Sigmoid colon (tissue), 7 donors: ENCODE data around the gene ROBO1. TPM values are rescaled to one million over a fixed set of nuclear protein-coding genes. Genes with fewer than 3 reads are reported as not detected.

Source experiments
- DNase-seq: peaks from one replicate; pipeline ENCODE4 v3.0.0-alpha.2; 2019
- H3K27ac ChIP-seq, 4 donors: fragments of 200-600 bp; sonication (generic); one replicate each; pipeline ENCODE4 v1.5.1; 2016 to 2019; ENCODE audit warnings: mild to moderate bottlenecking in 1 of 4
- H3K27me3 ChIP-seq, 3 donors: fragments of 200-600 bp; sonication (generic); one replicate each; pipeline ENCODE4 v1.5.1; 2019; ENCODE audit warnings: mild to moderate bottlenecking in 1 of 3
- H3K36me3 ChIP-seq, 4 donors: fragments of 200-600 bp; sonication (generic); one replicate each; pipeline ENCODE4 v1.5.1; 2016 to 2019
- H3K4me1 ChIP-seq, 4 donors: fragments of 200-600 bp; sonication (generic); one replicate each; pipeline ENCODE4 v1.5.1; 2017 to 2019
- H3K4me3 ChIP-seq, 4 donors: fragments of 200-600 bp; sonication (generic); one replicate each; pipeline ENCODE4 v1.5.1; 2017 to 2019; ENCODE audit warnings: mild to moderate bottlenecking in 2 of 4, moderate library complexity in 1 of 4
- H3K9me3 ChIP-seq, 4 donors: fragments of 200-600 bp in 3 of 4; sonication (generic) in 3 of 4; one replicate each; pipeline versions ENCODE4 v1.5.1 to v1.6.1; 2013 to 2019
- EP300 ChIP-seq, 4 donors: sonication (generic); formaldehyde crosslinking; IDR thresholded peaks; one replicate each; pipeline ENCODE4 v1.6.1; 2017; ENCODE audit warnings: antibody characterized with exemption in 4 of 4
- POLR2A ChIP-seq, 2 donors: fragments of 450-650 bp; IDR thresholded peaks; one replicate each; pipeline ENCODE4 v1.6.1; 2016; ENCODE audit warnings: antibody characterized with exemption in 2 of 2, mild to moderate bottlenecking in 2 of 2, moderate library complexity in 2 of 2
- POLR2AphosphoS5 ChIP-seq, 4 donors: sonication (generic); formaldehyde crosslinking; IDR thresholded peaks; one replicate each; pipeline ENCODE4 v1.6.1; 2017; ENCODE audit warnings: antibody characterized with exemption in 4 of 4
- WGBS, 2 donors: extraction: QIAGEN DNeasy Blood & Tissue Kit; methylation state at CpG; one replicate each; pipeline ENCODE4 v1.1.7; 2013; 5-methylcytosine and 5-hydroxymethylcytosine counted together
- intact Hi-C: fragments of 100-400 bp; cut with DNase I; formaldehyde crosslinking; loops from one replicate; pipeline ENCODE4 v1.15.1; 2023
- polyA plus RNA-seq, 3 donors: library from polyadenylated mRNA; stranded (reverse); fragments of 200-250 nt; gene quantifications; one replicate each; pipeline ENCODE4 v1.2.3, GENCODE V29; 2013
- total RNA-seq, 4 donors: library from RNA; depleted of rRNA; stranded (reverse); fragments of >200 nt; gene quantifications; one replicate each; pipeline ENCODE4 v1.1.0, GENCODE V29; 2016
- TF ChIP-seq, protein P1 (sequence below), 4 experiments: fragments of 450-650 bp in 3 of 4; fragments of 200-600 bp in 1 of 4; IDR thresholded peaks; one replicate each; pipeline ENCODE4 v1.5.1; 2016 to 2019; ENCODE audit warnings: antibody characterized with exemption in 4 of 4, mild to moderate bottlenecking in 3 of 4, moderate library complexity in 2 of 4
- donor health status: healthy with polysubstance abuse.
- donor health status: Bipolar disorder and iron deficiency.
- donor health status: healthy.

ROBO1 gene
- total and polyA plus RNA-seq, 7 donors = 0.69 to 45.7 (median 32.4) TPM

DNA sequence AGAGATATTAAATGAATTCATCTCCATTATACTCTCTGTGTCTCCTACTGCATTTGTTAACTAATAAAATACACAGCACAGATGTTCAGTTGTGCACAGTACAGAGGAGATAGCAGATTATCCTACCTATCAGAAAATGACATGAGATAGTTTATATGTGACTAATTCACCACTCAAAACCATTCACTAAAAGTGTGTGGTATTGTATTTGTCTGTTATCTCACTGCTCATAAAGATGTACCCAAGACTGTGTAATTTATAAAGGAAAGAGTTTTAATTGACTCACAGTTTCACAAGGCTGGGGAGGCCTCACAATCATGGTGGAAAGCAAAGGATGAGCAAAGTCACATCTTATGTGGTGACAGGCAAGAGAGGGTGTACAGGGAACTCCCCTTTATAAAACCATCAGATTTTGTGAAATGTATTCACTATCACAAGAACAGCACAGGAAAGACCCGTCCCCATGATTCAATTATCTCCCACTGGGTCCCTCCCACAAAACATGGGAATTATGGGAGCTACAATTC, 936.3 kb downstream of the ROBO1 start:
- Histone ChIP-seq H3K4me3 (no peak overlapping the region), H3K27ac (no peak overlapping the region), H3K4me1 (peaks cover 0 to 2% (median 0%) of the 10 kb centered on the region in 4 donors), H3K27me3 (no peaks in the 10 kb centered on the region), H3K9me3 (no peaks in the 10 kb centered on the region), H3K36me3 (no peaks in the 10 kb centered on the region)
- intact Hi-C loops = no loop called here
- no peak for DNase-seq
- 58 to 81% methylated on average over 1 of the region's 1 CpG for WGBS, 2 donors
- TF ChIP-seq POLR2AphosphoS5 (IDR thresholded peaks at IDR 0.05) = no peak

DNA sequence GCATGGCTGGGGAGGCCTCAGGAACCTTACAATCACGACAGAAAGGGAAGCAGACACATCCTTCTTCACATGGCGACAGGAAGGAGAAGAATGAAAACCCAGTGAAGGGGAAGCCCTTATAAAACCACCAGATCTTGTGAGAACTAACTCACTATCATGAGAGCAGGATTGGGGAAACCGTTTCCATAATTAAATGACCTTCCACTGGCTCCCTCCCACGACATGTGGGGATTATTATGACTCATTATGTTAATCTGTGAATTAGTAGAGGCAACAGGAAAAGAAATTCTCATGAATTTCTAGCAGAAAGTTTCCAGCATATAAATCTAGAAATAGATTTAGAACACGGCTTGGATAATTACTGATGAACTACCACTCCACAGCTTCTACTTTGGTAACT, 937.3 kb downstream of the ROBO1 start:
- no peak overlapping the region for H3K27ac ChIP-seq
- DNase-seq = no peak
- no peaks in the 10 kb centered on the region for H3K9me3 ChIP-seq
- TF ChIP-seq POLR2AphosphoS5 (IDR thresholded peaks at IDR 0.05) (no peak), POLR2A (IDR thresholded peaks at IDR 0.05) (no peak), EP300 (IDR thresholded peaks at IDR 0.05) (no peak)
- TF ChIP-seq, protein P1, sequence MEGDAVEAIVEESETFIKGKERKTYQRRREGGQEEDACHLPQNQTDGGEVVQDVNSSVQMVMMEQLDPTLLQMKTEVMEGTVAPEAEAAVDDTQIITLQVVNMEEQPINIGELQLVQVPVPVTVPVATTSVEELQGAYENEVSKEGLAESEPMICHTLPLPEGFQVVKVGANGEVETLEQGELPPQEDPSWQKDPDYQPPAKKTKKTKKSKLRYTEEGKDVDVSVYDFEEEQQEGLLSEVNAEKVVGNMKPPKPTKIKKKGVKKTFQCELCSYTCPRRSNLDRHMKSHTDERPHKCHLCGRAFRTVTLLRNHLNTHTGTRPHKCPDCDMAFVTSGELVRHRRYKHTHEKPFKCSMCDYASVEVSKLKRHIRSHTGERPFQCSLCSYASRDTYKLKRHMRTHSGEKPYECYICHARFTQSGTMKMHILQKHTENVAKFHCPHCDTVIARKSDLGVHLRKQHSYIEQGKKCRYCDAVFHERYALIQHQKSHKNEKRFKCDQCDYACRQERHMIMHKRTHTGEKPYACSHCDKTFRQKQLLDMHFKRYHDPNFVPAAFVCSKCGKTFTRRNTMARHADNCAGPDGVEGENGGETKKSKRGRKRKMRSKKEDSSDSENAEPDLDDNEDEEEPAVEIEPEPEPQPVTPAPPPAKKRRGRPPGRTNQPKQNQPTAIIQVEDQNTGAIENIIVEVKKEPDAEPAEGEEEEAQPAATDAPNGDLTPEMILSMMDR (IDR thresholded peaks at IDR 0.05) = no peak
- peaks cover 0 to 2% (median 0%) of the 10 kb centered on the region in 4 donors for H3K4me1 ChIP-seq
- intact Hi-C loops = no loop called here
- 56 to 61% methylated on average over 5 of the region's 5 CpGs for WGBS, 2 donors
- no peaks in the 10 kb centered on the region for H3K27me3 ChIP-seq
- no peak overlapping the region for H3K4me3 ChIP-seq
- no peaks in the 10 kb centered on the region for H3K36me3 ChIP-seq

DNA sequence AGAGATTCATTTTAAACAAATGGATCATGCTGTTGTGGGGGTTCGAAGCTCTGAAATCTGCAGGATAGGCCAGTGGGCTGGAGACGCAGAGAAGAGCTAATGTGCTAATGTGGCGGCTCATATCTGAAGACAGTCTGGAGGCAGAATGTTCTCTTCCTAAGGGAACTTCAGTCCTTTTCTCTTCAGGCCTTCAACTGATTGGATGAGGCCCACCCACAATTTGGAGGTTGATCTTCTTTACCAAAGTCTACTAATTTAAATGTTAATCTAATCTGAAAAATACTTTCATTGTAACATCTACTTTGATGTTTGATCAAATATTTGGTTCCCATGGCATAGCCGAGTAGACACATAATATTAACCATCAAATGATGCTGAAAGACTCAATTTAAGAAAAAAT, 940.2 kb downstream of the ROBO1 start:
- 67 to 80% methylated on average over 4 of the region's 4 CpGs for WGBS, 2 donors
- no peaks in the 10 kb centered on the region for H3K27me3 ChIP-seq
- H3K36me3 ChIP-seq = no peaks in the 10 kb centered on the region
- H3K9me3 ChIP-seq = no peaks in the 10 kb centered on the region
- no peak overlapping the region for H3K27ac ChIP-seq
- TF ChIP-seq, protein P1 (IDR thresholded peaks at IDR 0.05) = no peak
- H3K4me3 ChIP-seq = no peak overlapping the region
- intact Hi-C loops = no loop called here
- no peak for DNase-seq
- peaks cover 0 to 15% (median 4%) of the 10 kb centered on the region in 4 donors for H3K4me1 ChIP-seq

DNA sequence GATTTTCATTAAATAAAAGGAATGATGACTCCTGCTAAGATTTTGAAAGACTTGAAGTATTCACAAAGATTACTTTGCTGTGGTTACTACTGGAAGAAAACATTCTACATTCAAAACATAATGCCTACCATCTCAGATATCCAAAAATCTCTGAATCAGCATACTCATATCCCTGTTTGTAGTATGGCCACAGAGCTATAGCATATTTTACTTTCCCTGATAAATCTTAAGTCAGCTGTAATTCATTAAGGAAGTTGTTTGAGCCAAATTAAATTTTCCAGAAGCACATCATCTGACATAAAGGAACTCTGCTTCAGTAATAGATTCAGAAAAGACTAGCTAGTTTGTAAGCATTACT, 942.0 kb downstream of the ROBO1 start:
- Histone ChIP-seq H3K36me3 (no peaks in the 10 kb centered on the region), H3K4me3 (no peak overlapping the region), H3K4me1 (peaks cover 0 to 15% (median 6%) of the 10 kb centered on the region in 4 donors), H3K9me3 (no peaks in the 10 kb centered on the region), H3K27me3 (no peaks in the 10 kb centered on the region), H3K27ac (no peak overlapping the region)
- DNase-seq = no peak
- intact Hi-C loops = no loop called here
- TF ChIP-seq, protein P1 (IDR thresholded peaks at IDR 0.05) = no peak
- TF ChIP-seq EP300 (IDR thresholded peaks at IDR 0.05) (no peak), POLR2AphosphoS5 (IDR thresholded peaks at IDR 0.05) (no peak), POLR2A (IDR thresholded peaks at IDR 0.05) (no peak)

DNA sequence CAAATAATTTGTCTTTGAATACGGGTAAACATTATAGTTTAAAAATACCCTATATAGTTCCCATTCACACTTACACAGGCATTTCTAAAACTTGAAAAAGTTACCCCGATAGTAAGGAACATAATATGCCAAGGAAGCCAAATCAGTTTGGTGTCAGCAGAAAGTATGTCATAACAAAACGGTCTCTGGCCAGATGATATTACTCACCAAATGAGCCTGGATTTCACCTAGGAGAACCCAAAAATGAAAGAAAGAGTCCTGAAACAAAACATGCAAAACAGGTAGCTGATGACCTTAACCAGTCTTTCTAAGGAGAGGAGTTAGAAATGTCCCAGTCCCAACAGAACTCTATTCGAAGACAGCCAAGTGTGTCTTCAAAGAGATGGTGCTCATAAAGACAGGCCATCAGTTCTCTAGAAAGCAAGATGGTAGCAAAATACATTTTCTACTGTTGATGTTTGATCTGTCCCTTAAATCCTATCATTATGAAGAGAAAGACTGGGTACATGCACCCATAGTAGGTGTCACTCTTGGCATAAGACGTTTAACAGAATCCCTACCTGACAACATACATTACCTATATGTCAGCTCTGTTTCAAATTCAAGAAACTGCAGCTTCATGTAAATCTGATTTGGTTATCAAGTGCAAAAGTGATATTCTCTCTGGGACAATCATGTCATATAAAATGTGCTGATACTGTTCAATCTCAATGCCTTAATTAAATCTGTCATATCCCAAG, 942.5 kb downstream of the ROBO1 start:
- no peaks in the 10 kb centered on the region for H3K9me3 ChIP-seq
- no peak for DNase-seq
- H3K27me3 ChIP-seq = no peaks in the 10 kb centered on the region
- peaks cover 0 to 21% (median 8%) of the 10 kb centered on the region in 4 donors for H3K4me1 ChIP-seq
- intact Hi-C loops = no loop called here
- H3K4me3 ChIP-seq = no peak overlapping the region
- H3K36me3 ChIP-seq = no peaks in the 10 kb centered on the region
- WGBS, 2 donors = 68 to 70% methylated on average over 5 of the region's 5 CpGs
- TF ChIP-seq EP300 (IDR thresholded peaks at IDR 0.05) (no peak), POLR2A (IDR thresholded peaks at IDR 0.05) (no peak), POLR2AphosphoS5 (IDR thresholded peaks at IDR 0.05) (no peak)
- TF ChIP-seq, protein P1 (IDR thresholded peaks at IDR 0.05) = no peak
- no peak overlapping the region for H3K27ac ChIP-seq
